GM19099 (cell line): ENCODE data around the gene RIC8B.

Experiments
- POLR2A ChIP-seq: IDR thresholded peaks from 3 replicates; pipeline ENCODE4 v1.6.1; 2011; ENCODE audit warnings: low read depth; ENCODE audit not compliant: insufficient read length; ENCODE audit errors: extremely low read depth

Gene RIC8B

DNA sequence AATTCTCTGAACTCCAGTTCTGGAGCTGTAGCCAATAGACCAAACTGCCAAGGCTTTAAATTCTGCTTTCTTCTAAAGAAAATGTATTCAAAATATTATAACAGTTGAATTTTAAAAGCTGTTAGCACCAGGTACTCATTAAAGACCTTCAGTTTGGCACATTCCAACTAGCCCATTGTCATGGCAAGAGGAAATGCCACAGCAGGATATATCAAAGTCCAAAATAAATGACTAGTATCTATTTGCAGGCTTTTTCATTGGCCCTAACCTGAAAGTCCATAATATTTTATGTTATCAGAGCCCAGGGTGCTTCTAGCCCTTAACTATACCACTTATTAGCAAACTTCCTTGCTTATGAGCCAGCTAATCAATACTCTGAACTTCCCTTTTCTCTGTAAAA lies 3.1 kb upstream of the RIC8B start:
- TF ChIP-seq POLR2A = no peak

- TF ChIP-seq POLR2A = no peak
These were observed 1.0 kb upstream of the RIC8B start for GRCh38 chr12:106773286-106774004.

GRCh38 chr12:106774808-106775524 lies 484 bp downstream of the RIC8B start:
- TF ChIP-seq POLR2A = no peak

- no peak for TF ChIP-seq POLR2A
These were observed 2.4 kb downstream of the RIC8B start for GRCh38 chr12:106776897-106777296.

DNA sequence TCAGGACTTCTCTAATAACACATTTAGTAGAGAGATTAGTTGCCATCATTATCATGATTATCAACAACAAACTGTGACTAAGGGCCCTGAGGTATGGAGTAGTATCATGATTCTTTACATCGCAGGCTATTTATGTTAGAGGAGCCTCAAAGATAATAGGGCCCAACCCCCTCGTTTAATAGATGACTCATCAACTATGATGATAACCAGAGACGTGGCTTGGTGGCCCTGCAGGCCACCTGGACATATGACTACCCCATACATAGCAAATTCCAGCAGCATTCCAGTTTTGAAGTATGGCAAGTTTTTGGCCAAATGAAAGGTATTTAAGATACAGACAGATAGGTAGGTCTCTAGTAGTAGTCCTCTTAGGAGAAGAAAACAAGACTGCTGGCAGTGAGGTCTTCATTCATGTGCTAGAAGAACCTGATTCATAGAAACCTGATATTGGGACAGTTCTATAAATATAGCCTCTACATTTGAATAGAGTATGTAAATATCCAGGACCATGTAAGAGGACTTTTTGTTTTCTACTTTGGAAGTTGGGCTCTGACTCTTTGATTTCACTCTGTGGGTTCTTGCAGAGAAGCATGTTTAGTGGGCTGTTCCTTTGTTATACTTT lies 5.6 kb downstream of the RIC8B start:
- TF ChIP-seq POLR2A = no peak

DNA sequence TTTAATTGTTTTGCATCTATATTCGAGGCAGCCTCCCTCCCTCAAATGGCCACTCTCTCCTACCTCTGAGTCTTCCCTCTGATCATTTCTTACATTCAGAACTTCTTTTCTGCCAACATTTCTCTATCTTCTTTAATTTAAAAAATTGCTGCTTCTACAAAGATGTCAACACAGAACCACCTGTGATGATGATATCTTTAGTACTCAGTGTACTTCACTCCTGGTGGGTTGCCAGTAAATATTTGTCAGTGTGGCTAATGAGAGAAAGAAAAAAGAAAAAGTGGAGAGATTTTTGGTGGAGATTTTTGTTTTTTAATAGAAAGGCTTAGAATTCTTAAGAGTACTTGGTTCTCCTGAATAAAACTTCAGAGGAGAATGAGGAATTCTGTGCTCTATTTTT lies 8.1 kb downstream of the RIC8B start:
- no peak for TF ChIP-seq POLR2A

DNA sequence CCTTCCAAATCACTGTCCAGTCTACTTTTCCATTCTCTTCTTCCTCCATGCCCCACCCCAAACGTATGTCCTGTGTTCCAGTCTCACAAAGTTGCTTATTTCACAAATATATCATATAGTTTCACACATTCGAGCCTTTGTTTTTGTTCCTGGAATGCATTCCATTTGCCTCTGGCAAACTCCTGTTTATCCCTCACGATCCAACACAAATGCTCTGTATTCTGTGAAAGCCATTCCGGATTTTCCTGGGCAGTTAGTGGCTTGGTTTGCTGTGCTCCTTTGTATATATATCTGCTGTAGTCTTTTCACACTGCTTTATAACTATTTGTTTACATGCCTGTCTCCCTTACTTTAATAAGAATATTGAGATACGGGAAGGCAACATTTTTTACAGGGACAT lies 9.0 kb downstream of the RIC8B start:
- no peak for TF ChIP-seq POLR2A

DNA sequence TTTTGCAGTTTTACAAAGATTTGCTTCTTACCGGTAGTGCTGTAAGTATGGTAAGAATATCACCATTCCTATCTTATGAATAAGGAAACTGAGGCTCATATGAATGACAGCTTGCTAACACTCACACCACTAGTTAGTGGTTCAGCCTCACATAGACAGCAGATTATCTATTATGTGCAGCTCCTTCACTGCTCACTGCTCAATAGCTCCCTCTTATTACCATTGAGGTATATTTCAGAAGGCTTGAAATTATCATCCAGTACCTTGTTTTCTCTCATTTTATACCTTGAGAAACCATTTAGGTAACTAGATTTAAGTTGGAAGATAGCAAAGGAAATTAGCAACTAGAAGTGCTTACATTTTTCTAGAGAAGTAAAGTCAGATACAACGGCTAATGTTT lies 15.5 kb downstream of the RIC8B start:
- TF ChIP-seq POLR2A = no peak

DNA sequence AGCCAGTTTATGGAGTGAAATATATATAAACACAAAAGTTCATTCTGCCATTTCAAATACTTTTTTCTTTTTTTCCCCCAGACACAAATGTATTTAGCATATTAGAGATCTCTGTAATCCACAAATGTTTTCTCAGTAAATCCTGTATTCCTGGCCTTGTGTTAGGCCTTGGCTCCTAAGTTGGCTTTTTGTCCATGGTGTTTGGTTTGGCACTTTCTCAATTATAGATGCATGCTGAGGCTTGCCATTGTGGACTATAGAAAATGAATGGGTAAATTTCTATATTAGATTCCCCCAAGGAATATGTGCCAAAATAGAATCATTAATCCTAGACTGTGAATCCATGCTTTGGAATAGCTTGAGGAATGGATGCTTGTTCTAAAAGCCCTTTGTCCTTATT lies 17.0 kb downstream of the RIC8B start:
- no peak for TF ChIP-seq POLR2A

GRCh38 chr12:106794369-106794768 lies 19.9 kb downstream of the RIC8B start:
- TF ChIP-seq POLR2A = no peak

- TF ChIP-seq POLR2A = no peak
These were observed 26.8 kb downstream of the RIC8B start for GRCh38 chr12:106801167-106801708.

DNA sequence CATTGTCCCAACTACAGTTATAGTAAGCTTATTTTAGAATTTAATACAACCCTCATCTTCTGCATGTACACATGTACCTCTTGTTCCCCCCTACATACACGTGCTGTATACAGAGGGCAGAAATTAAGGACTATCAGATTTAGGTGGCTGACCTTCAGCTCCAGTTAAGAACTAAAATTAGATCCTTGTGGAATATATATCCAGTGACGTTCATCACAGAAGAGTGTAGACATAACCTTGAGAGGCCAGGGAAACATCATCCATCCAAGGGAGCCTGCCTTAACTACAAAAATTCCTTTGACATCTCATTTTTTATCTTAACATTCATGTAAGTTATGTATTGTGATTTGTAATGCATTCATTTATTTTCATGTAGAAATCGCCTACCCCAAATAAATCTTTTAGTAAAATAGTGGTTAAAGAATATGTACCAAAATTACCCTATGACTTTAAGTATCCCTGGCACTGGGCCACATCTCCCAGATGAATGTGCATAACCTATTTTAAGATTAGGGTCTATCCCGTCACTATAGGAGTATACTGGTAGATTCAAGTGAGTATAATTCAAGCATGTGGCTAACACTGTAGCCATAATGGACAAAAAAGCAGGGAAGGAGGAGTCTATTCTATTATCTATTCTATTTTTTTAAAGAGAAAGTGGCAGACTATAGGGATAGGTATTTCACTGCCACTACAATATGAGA lies 27.5 kb downstream of the RIC8B start:
- TF ChIP-seq POLR2A = no peak

GRCh38 chr12:106804668-106805067 lies 30.2 kb downstream of the RIC8B start:
- no peak for TF ChIP-seq POLR2A

GRCh38 chr12:106814714-106815113 lies 40.2 kb downstream of the RIC8B start:
- no peak for TF ChIP-seq POLR2A

GRCh38 chr12:106815741-106816140 lies 41.3 kb downstream of the RIC8B start:
- TF ChIP-seq POLR2A = no peak
